ENCODE data around the gene SH3RF2.

- TF ChIP-seq EZH2 (IDR thresholded peaks at IDR 0.05) (no peak), POLR2AphosphoS5 (IDR thresholded peaks at IDR 0.05; ENCODE audit: borderline replicate concordance, low read depth, low read length) (no peak)
These were observed 82.4 kb downstream of the SH3RF2 start for GRCh38 chr5:146018514-146019375.
